OCI-LY7 (cell line): ENCODE measurements around the gene BRMS1.

Source experiments
- EZH2phosphoT487 ChIP-seq: fragments of 200-600 bp; sonication (generic); IDR thresholded peaks from 2 replicates; pipeline ENCODE4 v1.6.1; 2018; ENCODE audit warnings: low read depth, borderline replicate concordance, mild to moderate bottlenecking, mixed run types, antibody characterized with exemption, low read length, moderate library complexity, mixed read lengths
- TF ChIP-seq, protein P1 (sequence below): fragments of 200-600 bp; sonication (generic); conservative IDR thresholded peaks from 2 replicates; pipeline ENCODE4 v1.5.1; 2014; ENCODE audit warnings: mild to moderate bottlenecking, antibody characterized with exemption, low read length, moderate library complexity, mixed read lengths

DNA sequence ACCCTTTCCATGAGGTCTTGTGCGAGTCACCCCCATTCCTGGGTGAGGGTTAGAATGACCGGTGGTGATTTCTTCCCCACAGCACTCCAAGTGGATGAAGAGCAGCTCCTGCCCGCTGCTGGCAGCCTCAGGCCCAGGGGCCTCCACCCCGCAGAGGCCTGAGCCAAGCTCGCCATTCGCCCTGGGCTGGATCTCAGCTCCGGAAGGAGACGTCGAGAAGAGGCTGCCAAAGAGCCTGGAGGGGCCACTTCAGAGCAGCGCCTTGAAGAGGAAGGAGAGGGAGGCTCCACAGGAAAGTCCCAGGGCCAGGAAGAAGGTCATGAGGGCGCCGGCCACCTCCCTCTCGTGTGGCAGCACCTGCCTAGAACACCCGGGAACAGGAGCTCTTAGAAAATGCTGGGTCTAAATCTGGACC is 18.3 kb upstream of the BRMS1 start:
- TF ChIP-seq, protein P1, sequence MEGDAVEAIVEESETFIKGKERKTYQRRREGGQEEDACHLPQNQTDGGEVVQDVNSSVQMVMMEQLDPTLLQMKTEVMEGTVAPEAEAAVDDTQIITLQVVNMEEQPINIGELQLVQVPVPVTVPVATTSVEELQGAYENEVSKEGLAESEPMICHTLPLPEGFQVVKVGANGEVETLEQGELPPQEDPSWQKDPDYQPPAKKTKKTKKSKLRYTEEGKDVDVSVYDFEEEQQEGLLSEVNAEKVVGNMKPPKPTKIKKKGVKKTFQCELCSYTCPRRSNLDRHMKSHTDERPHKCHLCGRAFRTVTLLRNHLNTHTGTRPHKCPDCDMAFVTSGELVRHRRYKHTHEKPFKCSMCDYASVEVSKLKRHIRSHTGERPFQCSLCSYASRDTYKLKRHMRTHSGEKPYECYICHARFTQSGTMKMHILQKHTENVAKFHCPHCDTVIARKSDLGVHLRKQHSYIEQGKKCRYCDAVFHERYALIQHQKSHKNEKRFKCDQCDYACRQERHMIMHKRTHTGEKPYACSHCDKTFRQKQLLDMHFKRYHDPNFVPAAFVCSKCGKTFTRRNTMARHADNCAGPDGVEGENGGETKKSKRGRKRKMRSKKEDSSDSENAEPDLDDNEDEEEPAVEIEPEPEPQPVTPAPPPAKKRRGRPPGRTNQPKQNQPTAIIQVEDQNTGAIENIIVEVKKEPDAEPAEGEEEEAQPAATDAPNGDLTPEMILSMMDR = no peak
- TF ChIP-seq EZH2phosphoT487 = no peak
